Kidney (tissue), 14 donors: ENCODE data around the gene SMPD3. TPM values are rescaled to one million over a fixed set of nuclear protein-coding genes. Genes with fewer than 3 reads are reported as not detected.

Experiments used
- DNase-seq, 5 donors: peaks; one replicate each; pipeline ENCODE4 v3.0.0-alpha.2; 2013 to 2020
- FAIRE-seq: peaks from 2 replicates; lab custom pipeline; 2012; peaks lifted over from hg19 to GRCh38; lab: Jason Lieb, UNC
- H3K27ac ChIP-seq, 2 donors: one replicate each; pipeline ENCODE4 v1.7.0; 2013; ENCODE audit warnings: low read depth in 2 of 2, low read length in 2 of 2, inconsistent platforms in 1 of 2
- H3K27me3 ChIP-seq: one replicate; pipeline ENCODE4 v1.7.1; 2013; ENCODE audit warnings: low read length, inconsistent platforms; ENCODE audit not compliant: control insufficient read depth, insufficient read depth
- H3K36me3 ChIP-seq, 3 donors: one replicate each; pipeline versions ENCODE4 v1.7.0 to v1.7.1; 2013; ENCODE audit warnings: low read length in 3 of 3, control low read depth in 1 of 3, inconsistent platforms in 1 of 3; ENCODE audit not compliant: insufficient read depth in 3 of 3, control insufficient read depth in 2 of 3
- H3K4me1 ChIP-seq, 3 donors: one replicate each; pipeline versions ENCODE4 v1.7.0 to v1.7.1; 2013; ENCODE audit warnings: low read length in 3 of 3, inconsistent platforms in 1 of 3, low read depth in 1 of 3; ENCODE audit not compliant: control insufficient read depth in 2 of 3, insufficient read depth in 2 of 3
- H3K4me3 ChIP-seq, 3 donors: one replicate each; pipeline versions ENCODE4 v1.7.0 to v1.8.1; 2013; ENCODE audit warnings: low read length in 3 of 3, control low read depth in 1 of 3, inconsistent platforms in 1 of 3
- H3K9ac ChIP-seq, 3 donors: one replicate each; pipeline versions ENCODE4 v1.7.0 to v1.7.1; 2013; ENCODE audit warnings: low read length in 3 of 3, control low read depth in 1 of 3, inconsistent platforms in 1 of 3
- H3K9me3 ChIP-seq, 3 donors: one replicate each; pipeline versions ENCODE4 v1.7.0 to v1.7.1; 2013; ENCODE audit warnings: low read length in 3 of 3, control low read depth in 1 of 3, inconsistent platforms in 1 of 3; ENCODE audit not compliant: control insufficient read depth in 2 of 3, insufficient read depth in 1 of 3
- intact Hi-C: fragments of 100-400 bp; cut with DNase I; formaldehyde crosslinking; loops from one replicate; pipeline ENCODE4 v1.11.1; 2022
- polyA plus RNA-seq: library from polyadenylated mRNA; stranded (reverse); fragments of 350-450 nt; fragmentation: Illumina TruSeq; extraction: RNeasy Lipid Tissue Mini Kit (QIAGEN cat#74804); gene quantifications from one replicate; pipeline ENCODE4 v1.2.3, GENCODE V29; 2014; ENCODE audit warnings: low read depth, low replicate concordance; ENCODE audit not compliant: insufficient read depth
- total RNA-seq: library from RNA; stranded (reverse); fragmentation: NEBNext Ultra II Directional; extraction: Animal tissue kit (Norgen Biotek cat#: 25700); gene quantifications from one replicate; pipeline ENCODE4 v1.2.1, GENCODE V29; 2021
- TF ChIP-seq, protein P1 (sequence below): IDR thresholded peaks from 3 replicates; pipeline ENCODE4 v1.5.1; 2012; ENCODE audit warnings: mild to moderate bottlenecking, moderate library complexity, borderline replicate concordance; ENCODE audit not compliant: insufficient read depth; ENCODE audit errors: extremely low read depth
- donor health status: control.
- donor health status: control.
- donor health status: control.
- donor health status: control.
- donor health status: control.
- donor health status: DM: yes; HTN: yes; CAD: no.
- donor health status: Normal renal cell carcinoma (clear cell type).

SMPD3 gene
- total and polyA plus RNA-seq, 2 donors from 2014 or later, result 0.28 to 0.72 TPM

DNA sequence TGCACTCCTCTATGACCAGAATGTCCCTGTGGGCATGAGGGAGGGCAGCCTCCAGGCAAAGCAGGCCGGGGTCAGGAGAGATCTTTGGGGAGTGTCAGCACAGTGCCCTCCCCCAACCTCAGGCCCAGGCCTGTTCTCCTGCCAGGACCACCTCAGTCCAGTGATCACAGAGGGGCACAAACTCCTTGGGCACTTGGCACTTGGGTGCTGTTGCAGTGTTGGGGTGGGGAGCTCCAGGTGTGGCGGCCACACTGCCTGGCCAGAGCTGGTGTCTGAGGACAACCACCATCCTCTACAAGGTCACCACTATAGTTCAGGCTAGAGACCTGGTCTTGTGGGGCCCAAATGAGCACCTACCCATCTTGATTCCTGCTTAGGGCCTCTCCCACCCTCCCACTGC is 37.2 kb downstream of the SMPD3 start:
- no peaks in the 10 kb centered on the region for H3K9me3 ChIP-seq
- H3K27ac ChIP-seq, result no peak overlapping the region
- H3K4me1 ChIP-seq, result peaks cover 0 to 5% (median 0%) of the 10 kb centered on the region in 3 donors
- H3K9ac ChIP-seq, result no peak overlapping the region
- no peaks in the 10 kb centered on the region for H3K27me3 ChIP-seq
- TF ChIP-seq, protein P1, sequence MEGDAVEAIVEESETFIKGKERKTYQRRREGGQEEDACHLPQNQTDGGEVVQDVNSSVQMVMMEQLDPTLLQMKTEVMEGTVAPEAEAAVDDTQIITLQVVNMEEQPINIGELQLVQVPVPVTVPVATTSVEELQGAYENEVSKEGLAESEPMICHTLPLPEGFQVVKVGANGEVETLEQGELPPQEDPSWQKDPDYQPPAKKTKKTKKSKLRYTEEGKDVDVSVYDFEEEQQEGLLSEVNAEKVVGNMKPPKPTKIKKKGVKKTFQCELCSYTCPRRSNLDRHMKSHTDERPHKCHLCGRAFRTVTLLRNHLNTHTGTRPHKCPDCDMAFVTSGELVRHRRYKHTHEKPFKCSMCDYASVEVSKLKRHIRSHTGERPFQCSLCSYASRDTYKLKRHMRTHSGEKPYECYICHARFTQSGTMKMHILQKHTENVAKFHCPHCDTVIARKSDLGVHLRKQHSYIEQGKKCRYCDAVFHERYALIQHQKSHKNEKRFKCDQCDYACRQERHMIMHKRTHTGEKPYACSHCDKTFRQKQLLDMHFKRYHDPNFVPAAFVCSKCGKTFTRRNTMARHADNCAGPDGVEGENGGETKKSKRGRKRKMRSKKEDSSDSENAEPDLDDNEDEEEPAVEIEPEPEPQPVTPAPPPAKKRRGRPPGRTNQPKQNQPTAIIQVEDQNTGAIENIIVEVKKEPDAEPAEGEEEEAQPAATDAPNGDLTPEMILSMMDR, result no peak
- H3K36me3 ChIP-seq, result no peaks in the 10 kb centered on the region
- intact Hi-C loops, result no loop called here
- no peak overlapping the region for H3K4me3 ChIP-seq
- FAIRE-seq (no peak), DNase-seq (peak in 1 of 5 donors; percentile 32)

DNA sequence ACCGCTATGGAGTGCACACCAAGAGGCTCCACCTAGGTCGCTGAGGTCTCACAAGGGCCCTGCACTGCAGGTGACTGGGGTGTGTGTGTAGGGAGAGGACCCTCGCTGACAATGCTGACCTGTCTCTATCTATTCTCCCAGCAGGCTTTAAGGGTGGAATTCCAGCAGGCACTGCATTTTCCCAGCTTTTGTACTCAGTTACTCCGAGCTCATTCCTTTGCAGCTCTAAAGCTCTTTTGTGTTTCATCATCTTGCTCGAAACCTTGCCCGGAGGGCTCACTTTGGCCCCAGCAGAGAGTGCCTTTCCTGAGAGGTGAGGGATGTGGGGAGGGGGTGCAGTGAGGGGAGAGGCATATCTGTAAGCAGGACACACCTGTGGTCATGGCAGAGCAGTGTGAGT is 39.3 kb downstream of the SMPD3 start:
- DNase-seq (no peak), FAIRE-seq (no peak)
- no peaks in the 10 kb centered on the region for H3K36me3 ChIP-seq
- no peaks in the 10 kb centered on the region for H3K9me3 ChIP-seq
- H3K27me3 ChIP-seq, result no peaks in the 10 kb centered on the region
- H3K9ac ChIP-seq, result no peak overlapping the region
- H3K4me1 ChIP-seq, result peaks cover 0 to 4% (median 0%) of the 10 kb centered on the region in 3 donors
- H3K4me3 ChIP-seq, result no peak overlapping the region
- intact Hi-C loops, result no loop called here
- H3K27ac ChIP-seq, result no peak overlapping the region
- TF ChIP-seq, protein P1, result no peak

DNA sequence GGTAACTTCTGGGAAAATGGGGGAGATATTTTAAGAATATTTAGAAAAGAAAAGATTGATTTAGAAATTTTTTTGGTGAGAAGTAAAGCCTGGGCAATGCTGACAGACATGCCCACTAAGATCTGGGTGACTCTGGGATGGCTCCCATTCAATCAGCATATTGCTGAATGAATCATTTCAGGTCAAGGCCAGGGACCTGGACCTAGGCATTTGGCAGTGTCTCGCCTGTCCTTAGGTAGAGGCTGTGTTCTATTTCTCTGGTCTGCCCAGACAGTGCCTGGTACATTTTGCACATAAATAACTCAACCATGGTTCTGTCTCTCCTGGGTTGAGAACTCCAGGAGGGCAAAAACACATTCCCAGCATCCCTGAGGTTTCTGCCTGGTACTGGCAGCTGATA is 39.9 kb downstream of the SMPD3 start:
- H3K4me3 ChIP-seq, result no peak overlapping the region
- no peaks in the 10 kb centered on the region for H3K27me3 ChIP-seq
- DNase-seq (no peak), FAIRE-seq (no peak)
- no peak overlapping the region for H3K9ac ChIP-seq
- TF ChIP-seq, protein P1, result no peak
- peaks cover 0 to 4% (median 0%) of the 10 kb centered on the region in 3 donors for H3K4me1 ChIP-seq
- no peaks in the 10 kb centered on the region for H3K36me3 ChIP-seq
- H3K9me3 ChIP-seq, result no peaks in the 10 kb centered on the region
- intact Hi-C loops, result no loop called here
- H3K27ac ChIP-seq, result no peak overlapping the region
